OCI-LY7 (cell line): ENCODE results near the gene MEGF6.

ENCODE experiments used
- EZH2phosphoT487 ChIP-seq: fragments of 200-600 bp; sonication (generic); IDR thresholded peaks from 2 replicates; pipeline ENCODE4 v1.6.1; 2018; ENCODE audit warnings: low read depth, borderline replicate concordance, mild to moderate bottlenecking, mixed run types, antibody characterized with exemption, low read length, moderate library complexity, mixed read lengths
- TF ChIP-seq, protein P1 (sequence below): fragments of 200-600 bp; sonication (generic); conservative IDR thresholded peaks from 2 replicates; pipeline ENCODE4 v1.5.1; 2014; ENCODE audit warnings: mild to moderate bottlenecking, antibody characterized with exemption, low read length, moderate library complexity, mixed read lengths

DNA sequence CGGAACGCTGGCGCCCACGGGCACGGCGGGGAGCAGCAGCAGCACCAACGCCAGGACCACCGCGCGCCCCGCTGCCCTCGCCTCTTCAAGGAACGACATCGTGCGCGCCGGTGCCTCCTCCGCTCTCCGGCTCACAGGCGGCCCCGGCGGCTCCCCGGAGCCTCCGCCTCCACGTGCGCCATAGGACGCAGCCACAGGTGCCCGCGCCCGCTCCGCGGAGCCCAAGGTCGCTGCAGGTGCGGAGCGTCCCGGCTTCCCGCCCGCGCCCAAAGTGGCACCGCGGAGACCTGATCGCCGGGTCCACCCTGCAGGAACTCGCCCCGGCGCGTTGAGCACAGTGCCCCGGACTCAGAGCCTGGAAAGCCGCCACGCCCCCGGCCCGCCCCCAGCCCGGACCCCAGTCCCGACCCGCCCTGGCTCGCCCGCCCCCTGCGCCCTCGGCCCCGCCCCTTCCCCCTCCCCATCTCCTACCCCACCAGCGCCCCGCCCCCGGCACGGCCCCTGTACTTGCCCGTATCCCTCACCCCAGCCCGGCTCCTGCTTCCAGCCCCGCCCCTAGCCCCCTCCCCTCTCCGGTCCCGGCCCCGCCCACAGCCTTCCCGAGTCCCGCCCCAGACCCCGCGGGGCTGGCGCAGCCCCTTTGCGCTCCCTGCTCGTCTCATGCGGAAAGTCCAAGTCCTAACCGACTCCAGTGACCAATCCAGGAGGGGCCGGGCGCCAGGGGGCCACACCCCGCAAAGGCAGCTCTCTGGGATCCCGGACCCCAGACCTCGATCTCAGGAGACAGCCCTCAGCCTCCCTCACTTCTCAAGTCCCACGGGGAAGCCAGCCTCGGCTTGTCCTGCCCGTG, at the start of gene MEGF6:
- TF ChIP-seq, protein P1, sequence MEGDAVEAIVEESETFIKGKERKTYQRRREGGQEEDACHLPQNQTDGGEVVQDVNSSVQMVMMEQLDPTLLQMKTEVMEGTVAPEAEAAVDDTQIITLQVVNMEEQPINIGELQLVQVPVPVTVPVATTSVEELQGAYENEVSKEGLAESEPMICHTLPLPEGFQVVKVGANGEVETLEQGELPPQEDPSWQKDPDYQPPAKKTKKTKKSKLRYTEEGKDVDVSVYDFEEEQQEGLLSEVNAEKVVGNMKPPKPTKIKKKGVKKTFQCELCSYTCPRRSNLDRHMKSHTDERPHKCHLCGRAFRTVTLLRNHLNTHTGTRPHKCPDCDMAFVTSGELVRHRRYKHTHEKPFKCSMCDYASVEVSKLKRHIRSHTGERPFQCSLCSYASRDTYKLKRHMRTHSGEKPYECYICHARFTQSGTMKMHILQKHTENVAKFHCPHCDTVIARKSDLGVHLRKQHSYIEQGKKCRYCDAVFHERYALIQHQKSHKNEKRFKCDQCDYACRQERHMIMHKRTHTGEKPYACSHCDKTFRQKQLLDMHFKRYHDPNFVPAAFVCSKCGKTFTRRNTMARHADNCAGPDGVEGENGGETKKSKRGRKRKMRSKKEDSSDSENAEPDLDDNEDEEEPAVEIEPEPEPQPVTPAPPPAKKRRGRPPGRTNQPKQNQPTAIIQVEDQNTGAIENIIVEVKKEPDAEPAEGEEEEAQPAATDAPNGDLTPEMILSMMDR, result no peak
- TF ChIP-seq EZH2phosphoT487, result no peak
